Neural cell (in vitro differentiated cells): ENCODE results near the gene ZNF222. TPM values are rescaled to one million over a fixed set of nuclear protein-coding genes. Genes with fewer than 3 reads are reported as not detected.

Experiments
- H2AFZ ChIP-seq: fragments of 200-600, 300-800 bp; sonication (generic), shearing (Covaris generic); 2 replicates; pipeline ENCODE4 v1.6.0; 2014; ENCODE audit warnings: low read depth, mild to moderate bottlenecking, antibody characterized with exemption, low read length, moderate library complexity
- H3F3A ChIP-seq: fragments of 200-600 bp; shearing (Covaris generic); 2 replicates; pipeline ENCODE4 v1.6.1; 2016; ENCODE audit warnings: mild to moderate bottlenecking, moderate library complexity, mixed read lengths, antibody characterized with exemption, low read length; ENCODE audit not compliant: insufficient read depth, poor library complexity, severe bottlenecking
- H3K27ac ChIP-seq: fragments of 200-600, 300-800 bp; sonication (generic), shearing (Covaris generic); 2 replicates; pipeline ENCODE4 v1.5.1; 2014; ENCODE audit warnings: mild to moderate bottlenecking, low read length, moderate library complexity
- H3K27me3 ChIP-seq: fragments of 300-800, 200-600 bp; sonication (generic), shearing (Covaris generic); 2 replicates; pipeline ENCODE4 v1.6.0; 2014; ENCODE audit warnings: mild to moderate bottlenecking, low read depth, low read length, moderate library complexity; ENCODE audit not compliant: insufficient read depth
- H3K36me3 ChIP-seq: fragments of 300-800, 200-600 bp; sonication (generic), shearing (Covaris generic); 2 replicates; pipeline ENCODE4 v1.5.1; 2014; ENCODE audit warnings: mild to moderate bottlenecking, antibody characterized with exemption, low read length, moderate library complexity; ENCODE audit not compliant: insufficient read depth
- H3K4me2 ChIP-seq: fragments of 300-800, 200-600 bp; sonication (generic), shearing (Covaris generic); 2 replicates; pipeline ENCODE4 v1.6.0; 2014; ENCODE audit warnings: mild to moderate bottlenecking, low read length
- H3K4me3 ChIP-seq: fragments of 300-800, 200-600 bp; sonication (generic), shearing (Covaris generic); 2 replicates; pipeline ENCODE4 v1.5.1; 2014; ENCODE audit warnings: mild to moderate bottlenecking, low read length, moderate library complexity
- H3K79me2 ChIP-seq: fragments of 200-600 bp; shearing (Covaris generic); replicated peaks from 2 replicates; pipeline ENCODE4 v1.6.0; 2014; ENCODE audit warnings: mild to moderate bottlenecking, low read length, moderate library complexity; ENCODE audit not compliant: insufficient read depth
- H3K9ac ChIP-seq: fragments of 300-800, 200-600 bp; sonication (generic), shearing (Covaris generic); 2 replicates; pipeline ENCODE4 v1.6.1; 2016; ENCODE audit warnings: mild to moderate bottlenecking, low read length, mixed read lengths
- H3K9me2 ChIP-seq: fragments of 200-600 bp; shearing (Covaris generic); 2 replicates; pipeline ENCODE4 v1.6.1; 2016; ENCODE audit warnings: mild to moderate bottlenecking, low read length, mixed read lengths; ENCODE audit not compliant: insufficient read depth
- H3K9me3 ChIP-seq: fragments of 200-600, 300-800 bp; sonication (generic), shearing (Covaris generic); 2 replicates; pipeline ENCODE4 v1.6.1; 2016; ENCODE audit warnings: mild to moderate bottlenecking, mixed run types, low read length, moderate library complexity, mixed read lengths
- H4K20me1 ChIP-seq: fragments of 200-600 bp; shearing (Covaris generic); 2 replicates; pipeline ENCODE4 v1.6.1; 2016; ENCODE audit warnings: mild to moderate bottlenecking, mixed run types; ENCODE audit not compliant: insufficient read depth
- EZH2 ChIP-seq: fragments of 200-600, 300-800 bp; shearing (Covaris generic), sonication (generic); IDR thresholded peaks from 2 replicates; pipeline ENCODE4 v1.6.1; 2014; ENCODE audit warnings: antibody characterized with exemption, low read length, borderline replicate concordance, mild to moderate bottlenecking; ENCODE audit not compliant: insufficient read depth, poor library complexity, severe bottlenecking
- MXI1 ChIP-seq: fragments of 450-650 bp; conservative IDR thresholded peaks from 2 replicates; pipeline ENCODE4 v1.6.1; 2014; ENCODE audit warnings: antibody characterized with exemption, mild to moderate bottlenecking; ENCODE audit not compliant: poor library complexity, severe bottlenecking
- RAD21 ChIP-seq: fragments of 450-650 bp; conservative IDR thresholded peaks from 2 replicates; pipeline ENCODE4 v1.6.1; 2014; ENCODE audit warnings: antibody characterized with exemption, mild to moderate bottlenecking, moderate library complexity
- SMC3 ChIP-seq: fragments of 450-650 bp; conservative IDR thresholded peaks from 2 replicates; pipeline ENCODE4 v1.6.1; 2014; ENCODE audit warnings: antibody characterized with exemption, mild to moderate bottlenecking, moderate library complexity; ENCODE audit not compliant: poor library complexity
- TAF1 ChIP-seq: IDR thresholded peaks from 2 replicates; pipeline ENCODE4 v1.6.1; 2012; ENCODE audit warnings: low read depth
- polyA plus RNA-seq: library from polyadenylated mRNA; depleted of rRNA; stranded (reverse); fragments of >200 nt; gene quantifications from 2 replicates; pipeline ENCODE4 v1.2.3, GENCODE V29; 2014
- TF ChIP-seq, protein P1 (sequence below): fragments of 450-650 bp; IDR thresholded peaks from 2 replicates; pipeline ENCODE4 v1.5.1; 2014; ENCODE audit warnings: antibody characterized with exemption, mild to moderate bottlenecking, moderate library complexity; ENCODE audit not compliant: poor library complexity, severe bottlenecking
- TF ChIP-seq, protein P2 (sequence below): IDR thresholded peaks from 2 replicates; pipeline ENCODE4 v1.6.1; 2012; ENCODE audit warnings: borderline replicate concordance

ZNF222 gene
- polyA plus RNA-seq, 1 donor from 2014 or later, result 38.4 TPM

GRCh38 chr19:44059229-44059628, 34.0 kb downstream of the ZNF222 start:
- H3K27me3 ChIP-seq, result no peaks in the 10 kb centered on the region
- H4K20me1 ChIP-seq, result no peaks in the 10 kb centered on the region
- H3K4me2 ChIP-seq, result no peak overlapping the region
- TF ChIP-seq, protein P1, sequence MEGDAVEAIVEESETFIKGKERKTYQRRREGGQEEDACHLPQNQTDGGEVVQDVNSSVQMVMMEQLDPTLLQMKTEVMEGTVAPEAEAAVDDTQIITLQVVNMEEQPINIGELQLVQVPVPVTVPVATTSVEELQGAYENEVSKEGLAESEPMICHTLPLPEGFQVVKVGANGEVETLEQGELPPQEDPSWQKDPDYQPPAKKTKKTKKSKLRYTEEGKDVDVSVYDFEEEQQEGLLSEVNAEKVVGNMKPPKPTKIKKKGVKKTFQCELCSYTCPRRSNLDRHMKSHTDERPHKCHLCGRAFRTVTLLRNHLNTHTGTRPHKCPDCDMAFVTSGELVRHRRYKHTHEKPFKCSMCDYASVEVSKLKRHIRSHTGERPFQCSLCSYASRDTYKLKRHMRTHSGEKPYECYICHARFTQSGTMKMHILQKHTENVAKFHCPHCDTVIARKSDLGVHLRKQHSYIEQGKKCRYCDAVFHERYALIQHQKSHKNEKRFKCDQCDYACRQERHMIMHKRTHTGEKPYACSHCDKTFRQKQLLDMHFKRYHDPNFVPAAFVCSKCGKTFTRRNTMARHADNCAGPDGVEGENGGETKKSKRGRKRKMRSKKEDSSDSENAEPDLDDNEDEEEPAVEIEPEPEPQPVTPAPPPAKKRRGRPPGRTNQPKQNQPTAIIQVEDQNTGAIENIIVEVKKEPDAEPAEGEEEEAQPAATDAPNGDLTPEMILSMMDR, result no peak
- TF ChIP-seq TAF1, result no peak
- TF ChIP-seq RAD21, result no peak
- TF ChIP-seq SMC3, result no peak
- H3K36me3 ChIP-seq, result peaks cover 16% of the 10 kb centered on the region
- H3K27ac ChIP-seq, result no peak overlapping the region
- H3K4me3 ChIP-seq, result no peak overlapping the region
- H3K9me3 ChIP-seq, result no peaks in the 10 kb centered on the region
- H3K79me2 ChIP-seq, result peaks cover 4% of the 10 kb centered on the region
- no peak overlapping the region for H3K9ac ChIP-seq
- H3K9me2 ChIP-seq, result no peaks in the 10 kb centered on the region
- no peak overlapping the region for H2AFZ ChIP-seq
- no peaks in the 10 kb centered on the region for H3F3A ChIP-seq

- H3K27me3 ChIP-seq, result no peaks in the 10 kb centered on the region
- no peak overlapping the region for H3K4me3 ChIP-seq
- H3K9ac ChIP-seq, result no peak overlapping the region
- no peaks in the 10 kb centered on the region for H3K9me3 ChIP-seq
- H2AFZ ChIP-seq, result no peak overlapping the region
- no peaks in the 10 kb centered on the region for H4K20me1 ChIP-seq
- peaks cover 27% of the 10 kb centered on the region for H3K36me3 ChIP-seq
- no peaks in the 10 kb centered on the region for H3K9me2 ChIP-seq
- no peak overlapping the region for H3K27ac ChIP-seq
- TF ChIP-seq MXI1, result no peak
- TF ChIP-seq, protein P2, sequence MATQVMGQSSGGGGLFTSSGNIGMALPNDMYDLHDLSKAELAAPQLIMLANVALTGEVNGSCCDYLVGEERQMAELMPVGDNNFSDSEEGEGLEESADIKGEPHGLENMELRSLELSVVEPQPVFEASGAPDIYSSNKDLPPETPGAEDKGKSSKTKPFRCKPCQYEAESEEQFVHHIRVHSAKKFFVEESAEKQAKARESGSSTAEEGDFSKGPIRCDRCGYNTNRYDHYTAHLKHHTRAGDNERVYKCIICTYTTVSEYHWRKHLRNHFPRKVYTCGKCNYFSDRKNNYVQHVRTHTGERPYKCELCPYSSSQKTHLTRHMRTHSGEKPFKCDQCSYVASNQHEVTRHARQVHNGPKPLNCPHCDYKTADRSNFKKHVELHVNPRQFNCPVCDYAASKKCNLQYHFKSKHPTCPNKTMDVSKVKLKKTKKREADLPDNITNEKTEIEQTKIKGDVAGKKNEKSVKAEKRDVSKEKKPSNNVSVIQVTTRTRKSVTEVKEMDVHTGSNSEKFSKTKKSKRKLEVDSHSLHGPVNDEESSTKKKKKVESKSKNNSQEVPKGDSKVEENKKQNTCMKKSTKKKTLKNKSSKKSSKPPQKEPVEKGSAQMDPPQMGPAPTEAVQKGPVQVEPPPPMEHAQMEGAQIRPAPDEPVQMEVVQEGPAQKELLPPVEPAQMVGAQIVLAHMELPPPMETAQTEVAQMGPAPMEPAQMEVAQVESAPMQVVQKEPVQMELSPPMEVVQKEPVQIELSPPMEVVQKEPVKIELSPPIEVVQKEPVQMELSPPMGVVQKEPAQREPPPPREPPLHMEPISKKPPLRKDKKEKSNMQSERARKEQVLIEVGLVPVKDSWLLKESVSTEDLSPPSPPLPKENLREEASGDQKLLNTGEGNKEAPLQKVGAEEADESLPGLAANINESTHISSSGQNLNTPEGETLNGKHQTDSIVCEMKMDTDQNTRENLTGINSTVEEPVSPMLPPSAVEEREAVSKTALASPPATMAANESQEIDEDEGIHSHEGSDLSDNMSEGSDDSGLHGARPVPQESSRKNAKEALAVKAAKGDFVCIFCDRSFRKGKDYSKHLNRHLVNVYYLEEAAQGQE, result no peak
- TF ChIP-seq TAF1, result no peak
- no peak for TF ChIP-seq RAD21
- TF ChIP-seq, protein P1, result no peak
- TF ChIP-seq SMC3, result no peak
- no peak for TF ChIP-seq EZH2
- H3F3A ChIP-seq, result no peaks in the 10 kb centered on the region
- H3K4me2 ChIP-seq, result no peak overlapping the region
- H3K79me2 ChIP-seq, result no peaks in the 10 kb centered on the region
These were observed 35.9 kb downstream of the ZNF222 start for GRCh38 chr19:44061038-44061437.
